Kidney glomerular epithelial cell (primary cell): Measurements from ENCODE around the gene NXPE3.
"Not testable (repeated sequence)": the region's sequence is repeated elsewhere in the genome, so short reads cannot be mapped to it uniquely, and the experiment has no call there.

Source experiments
- DNase-seq: peaks from one replicate; lab custom pipeline; 2025; lab: John Stamatoyannopoulos, UW

NXPE3 gene

DNA sequence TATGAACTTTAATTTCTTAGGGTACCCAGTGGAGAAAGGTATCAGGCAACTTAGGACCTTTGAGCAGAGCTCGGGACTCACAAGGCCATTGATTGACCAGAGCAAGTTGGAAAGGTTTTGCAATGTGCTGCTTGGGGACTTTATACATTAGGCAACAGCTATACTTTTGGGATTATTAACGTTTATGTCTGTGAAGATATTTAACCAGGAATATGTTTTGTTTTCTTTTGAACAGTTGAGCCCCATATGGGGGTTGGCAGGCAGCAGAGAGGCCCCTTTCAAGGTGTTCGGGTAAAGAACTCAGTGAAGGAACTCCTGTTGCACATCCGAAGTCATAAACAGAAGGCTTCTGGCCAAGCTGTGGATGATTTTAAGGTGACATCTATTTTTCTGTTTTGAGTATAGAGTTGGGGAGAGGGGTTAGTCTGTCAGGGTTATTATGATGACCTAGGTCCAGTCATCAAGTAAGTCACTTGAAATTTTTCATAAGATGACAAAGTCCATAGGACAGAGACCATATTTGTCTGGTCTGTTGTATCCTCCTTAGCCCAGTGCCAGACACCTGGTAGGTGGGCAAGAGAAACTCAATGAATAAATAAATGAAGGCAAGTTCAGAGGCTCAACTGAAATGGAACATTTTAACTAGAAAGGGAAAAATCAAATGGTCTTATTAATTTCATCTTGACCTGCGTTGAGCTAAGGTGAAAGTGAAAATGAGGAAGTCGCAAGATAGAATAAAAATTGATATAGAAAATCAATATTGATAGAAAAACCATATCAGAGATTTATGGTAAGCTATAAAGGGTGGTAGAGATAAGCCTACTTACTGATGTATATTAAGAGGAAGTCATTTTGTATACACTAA is 73.1 kb downstream of the NXPE3 start:
- DNase-seq, result no peak

DNA sequence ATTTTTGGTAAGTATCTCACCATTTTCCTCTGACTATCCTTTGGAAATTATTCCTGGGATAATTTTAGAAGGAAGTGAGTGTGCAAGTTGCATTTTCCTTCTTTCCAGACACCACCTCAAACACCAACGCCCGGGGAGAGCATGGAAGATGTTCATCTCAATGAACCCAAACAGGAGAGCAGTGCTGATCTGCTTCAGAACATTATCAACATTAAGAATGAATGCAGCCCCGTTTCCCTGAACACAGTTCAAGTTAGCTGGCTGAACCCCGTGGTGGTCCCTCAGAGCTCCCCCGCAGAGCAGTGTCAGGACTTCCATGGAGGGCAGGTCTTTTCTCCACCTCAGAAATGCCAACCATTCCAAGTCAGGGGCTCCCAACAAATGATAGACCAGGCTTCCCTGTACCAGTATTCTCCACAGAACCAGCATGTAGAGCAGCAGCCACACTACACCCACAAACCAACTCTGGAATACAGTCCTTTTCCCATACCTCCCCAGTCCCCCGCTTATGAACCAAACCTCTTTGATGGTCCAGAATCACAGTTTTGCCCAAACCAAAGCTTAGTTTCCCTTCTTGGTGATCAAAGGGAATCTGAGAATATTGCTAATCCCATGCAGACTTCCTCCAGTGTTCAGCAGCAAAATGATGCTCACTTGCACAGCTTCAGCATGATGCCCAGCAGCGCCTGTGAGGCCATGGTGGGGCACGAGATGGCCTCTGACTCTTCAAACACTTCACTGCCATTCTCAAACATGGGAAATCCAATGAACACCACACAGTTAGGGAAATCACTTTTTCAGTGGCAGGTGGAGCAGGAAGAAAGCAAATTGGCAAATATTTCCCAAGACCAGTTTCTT is 74.2 kb downstream of the NXPE3 start:
- no peak for DNase-seq

DNA sequence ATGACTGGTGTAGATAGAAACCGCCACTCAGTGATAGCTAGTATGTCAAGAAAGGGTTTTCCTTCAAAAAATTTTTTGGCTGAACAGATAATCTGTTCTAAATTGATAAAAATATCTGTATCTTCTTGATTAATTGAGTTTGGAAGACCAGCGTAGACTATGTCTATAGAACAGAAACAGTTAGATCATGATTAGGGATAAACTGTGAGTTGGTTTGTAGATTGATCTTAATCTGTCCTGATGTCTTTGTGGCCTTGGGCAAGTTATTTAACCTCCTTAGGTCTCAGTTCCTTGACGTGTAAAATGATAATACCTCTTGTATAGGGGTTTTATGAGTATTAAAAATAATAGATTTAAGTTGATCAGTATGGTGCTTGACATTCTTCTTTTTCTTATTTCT is 75.0 kb downstream of the NXPE3 start:
- no peak for DNase-seq

DNA sequence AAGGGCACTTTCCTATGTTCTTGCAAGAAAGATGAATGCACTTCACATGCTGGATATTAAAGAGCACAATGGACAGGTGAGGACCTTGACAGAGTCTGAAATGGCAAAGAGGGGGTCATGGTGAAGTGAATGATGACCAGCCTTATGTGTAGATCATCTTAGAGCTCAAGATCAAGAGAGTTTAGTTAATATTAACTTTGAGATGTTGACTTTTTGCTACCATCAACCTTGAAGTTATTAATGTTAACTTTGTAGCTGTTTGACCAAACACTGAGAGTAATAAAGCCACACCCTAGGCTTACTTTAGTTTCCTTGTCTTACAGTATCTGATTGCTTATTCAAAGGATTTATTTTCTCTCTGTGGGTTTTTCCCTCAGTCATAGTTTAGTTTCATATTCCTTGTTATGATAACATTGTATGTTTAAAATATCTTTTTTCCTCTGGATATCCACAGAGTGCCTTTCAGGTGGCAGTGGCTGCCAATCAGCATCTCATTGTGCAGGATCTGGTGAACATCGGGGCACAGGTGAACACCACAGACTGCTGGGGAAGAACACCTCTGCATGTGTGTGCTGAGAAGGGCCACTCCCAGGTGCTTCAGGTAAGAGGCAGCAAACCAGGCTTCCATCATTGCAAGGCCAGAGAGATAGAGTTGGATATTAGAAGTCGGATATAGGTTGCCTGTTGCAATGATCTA is 75.7 kb downstream of the NXPE3 start:
- peak; percentile 50 for DNase-seq

DNA sequence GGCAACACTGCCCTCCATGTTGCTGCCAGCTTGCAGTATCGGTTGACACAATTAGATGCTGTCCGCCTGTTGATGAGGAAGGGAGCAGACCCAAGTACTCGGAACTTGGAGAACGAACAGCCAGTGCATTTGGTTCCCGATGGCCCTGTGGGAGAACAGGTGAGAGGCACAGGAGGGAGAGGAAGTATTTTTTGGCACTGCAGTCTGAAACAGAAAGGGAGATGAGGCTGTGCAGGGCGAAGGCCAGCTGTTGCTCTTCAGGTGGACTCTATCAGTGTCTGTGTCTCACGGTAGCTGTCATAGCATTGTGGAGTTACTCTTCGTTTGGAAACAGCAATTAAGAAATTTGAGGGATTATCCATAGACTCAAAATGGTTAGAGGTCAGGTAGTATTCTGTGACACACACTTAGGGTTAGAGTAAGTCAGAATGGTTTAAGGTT is 78.3 kb downstream of the NXPE3 start:
- DNase-seq, result no peak

DNA sequence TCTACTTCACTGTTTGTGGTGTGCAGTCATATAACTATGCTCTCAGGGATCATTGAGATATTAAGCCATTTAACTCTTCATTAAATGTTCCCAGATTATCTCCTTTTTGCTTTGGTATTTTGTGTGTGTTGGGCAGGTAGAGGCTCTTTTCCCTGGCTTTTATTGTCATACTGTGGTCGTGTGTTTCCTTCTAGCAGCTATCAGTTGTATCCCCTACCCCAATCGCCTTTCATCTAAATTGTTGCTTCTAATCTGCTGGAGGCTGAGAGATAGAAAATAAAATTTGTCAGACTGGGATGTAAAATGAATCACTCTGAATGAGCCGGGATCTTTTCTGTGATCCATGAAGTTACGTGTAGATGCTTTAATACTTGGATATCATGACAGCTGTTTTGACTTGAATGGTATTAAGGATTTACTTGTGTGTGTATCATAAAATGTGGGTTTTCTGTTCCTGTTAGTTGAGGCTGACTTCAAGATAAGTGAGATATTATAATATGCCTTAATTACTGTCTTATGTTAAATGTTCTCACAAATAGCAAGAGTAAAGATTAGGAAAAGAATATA is 79.5 kb downstream of the NXPE3 start:
- DNase-seq, result no peak

DNA sequence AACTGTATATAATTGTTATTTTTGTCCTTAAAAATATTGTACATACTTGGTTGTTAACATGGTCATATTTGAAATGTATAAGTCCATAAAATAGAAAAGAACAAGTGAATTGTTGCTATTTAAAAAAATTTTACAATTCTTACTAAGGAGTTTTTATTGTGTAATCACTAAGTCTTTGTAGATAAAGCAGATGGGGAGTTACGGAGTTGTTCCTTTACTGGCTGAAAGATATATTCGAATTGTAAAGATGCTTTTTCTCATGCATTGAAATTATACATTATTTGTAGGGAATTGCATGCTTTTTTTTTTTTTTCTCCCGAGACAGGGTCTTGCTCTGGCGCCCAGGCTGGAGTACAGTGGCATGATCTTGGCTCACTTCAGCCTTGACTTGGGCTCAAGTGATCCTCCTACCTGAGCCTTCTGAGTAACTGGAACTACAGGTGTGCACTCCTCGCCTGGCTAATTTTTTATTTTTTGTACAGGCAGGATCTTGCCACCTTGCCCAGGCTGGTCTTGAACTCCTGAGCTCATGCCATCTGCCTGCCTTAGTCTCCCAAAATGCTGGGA is 81.0 kb downstream of the NXPE3 start:
- no peak for DNase-seq

DNA sequence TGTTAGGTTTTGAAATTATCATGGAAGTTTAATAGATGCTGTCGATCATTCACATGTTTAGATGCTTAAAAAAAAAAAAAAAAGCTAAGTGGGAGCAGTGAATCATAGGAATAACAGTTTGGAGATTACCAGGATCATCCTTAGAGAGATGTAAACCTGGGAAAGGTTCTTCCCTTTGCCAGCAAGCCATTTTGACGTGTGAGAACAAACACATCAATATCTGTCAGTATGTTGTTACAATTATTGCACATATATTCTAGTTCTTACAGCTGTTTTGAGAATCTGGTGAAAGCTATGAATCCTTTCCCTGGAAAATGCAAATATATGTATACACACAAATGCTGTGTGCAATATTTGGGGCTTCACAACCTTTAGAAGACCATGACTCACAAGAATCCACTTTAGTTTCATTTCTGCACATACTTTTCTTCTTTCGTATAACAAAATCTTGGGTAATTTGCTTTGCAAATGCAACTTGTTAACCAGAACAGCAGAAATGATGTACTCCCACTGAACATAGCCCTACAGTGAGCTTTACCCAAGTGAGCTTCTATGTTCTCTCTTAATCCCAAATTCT is 82.3 kb downstream of the NXPE3 start:
- DNase-seq, result no peak

DNA sequence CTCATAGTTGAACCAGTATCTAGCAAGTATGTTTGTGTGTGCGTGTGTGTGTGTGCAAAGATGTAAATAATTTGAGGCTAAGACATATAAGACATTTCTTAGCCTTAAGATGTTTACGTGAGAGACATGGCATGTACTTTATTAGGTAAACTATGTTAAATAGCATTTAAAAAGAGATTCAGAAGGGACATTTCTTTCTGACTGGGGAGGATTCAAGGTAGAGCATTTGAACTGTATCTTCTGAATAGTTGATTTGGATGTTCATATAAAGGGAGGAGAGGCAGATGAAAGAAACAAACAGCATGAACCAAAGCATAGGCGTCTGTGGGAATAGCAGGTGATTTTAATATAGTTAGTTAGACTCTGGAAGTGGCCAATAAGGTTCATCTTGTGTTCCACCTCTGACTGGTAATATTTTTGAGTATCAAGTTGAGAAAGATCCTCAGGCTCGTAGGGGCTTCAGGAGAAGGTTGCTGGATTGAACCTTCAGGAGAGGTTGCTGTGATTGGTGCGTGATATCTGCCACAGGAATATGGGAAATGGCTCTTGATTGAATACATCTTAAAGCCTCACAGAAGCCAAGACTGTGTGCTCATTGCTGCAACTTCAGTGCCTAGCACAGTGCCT is 82.9 kb downstream of the NXPE3 start:
- DNase-seq, result no peak

DNA sequence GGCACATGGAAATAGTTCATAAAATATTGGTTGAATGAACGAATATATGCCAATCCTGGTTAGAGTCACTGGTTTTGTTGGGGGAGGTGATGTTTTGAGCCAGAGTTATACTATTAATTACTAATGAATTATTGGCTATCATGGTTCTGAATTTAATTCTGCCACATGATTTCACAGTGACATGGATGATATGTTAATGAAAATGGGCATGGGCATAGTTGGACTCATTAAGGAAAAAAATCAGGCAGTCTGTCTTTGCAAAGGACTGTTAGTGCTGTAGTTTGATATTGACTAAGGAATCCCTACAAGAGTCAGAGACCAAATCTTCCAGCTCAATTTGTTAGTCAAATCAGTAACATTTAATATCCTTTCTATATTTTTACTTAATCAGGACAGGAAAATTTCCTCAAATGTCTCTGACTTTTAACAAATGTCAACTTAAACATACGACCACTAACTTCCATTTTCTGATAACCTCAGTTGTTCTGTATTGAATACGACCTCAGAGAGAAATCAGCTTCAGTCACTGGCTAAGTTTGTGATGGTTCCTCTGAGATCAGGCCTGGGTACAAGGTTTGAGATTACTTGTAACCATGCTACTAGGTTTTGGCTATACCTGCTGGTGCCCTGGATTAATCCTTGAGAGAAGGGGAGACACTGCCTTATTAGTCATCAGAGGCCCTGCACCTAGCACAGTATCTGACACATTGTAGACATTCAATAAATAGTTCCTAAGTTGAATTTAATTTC is 83.6 kb downstream of the NXPE3 start:
- DNase-seq, result no peak

DNA sequence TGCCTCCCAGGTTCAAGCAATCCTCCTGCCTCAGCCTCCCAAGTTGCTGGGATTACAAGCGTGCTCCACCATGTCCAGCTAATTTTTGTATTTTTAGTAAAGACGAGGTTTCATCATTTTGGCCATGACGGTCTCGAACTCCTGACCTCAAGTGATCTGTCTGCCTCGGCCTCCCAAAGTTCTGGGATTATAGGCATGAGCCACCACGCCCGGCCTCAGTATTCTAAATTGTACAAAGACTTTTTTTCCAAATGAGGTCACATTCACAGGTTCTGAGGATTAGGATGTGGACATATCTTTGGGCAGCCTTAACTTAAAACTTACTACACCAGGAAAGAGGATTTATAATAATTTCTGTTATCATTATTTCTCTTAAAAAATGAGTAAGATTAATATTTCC is 85.9 kb downstream of the NXPE3 start:
- not testable (repeated sequence) for DNase-seq

DNA sequence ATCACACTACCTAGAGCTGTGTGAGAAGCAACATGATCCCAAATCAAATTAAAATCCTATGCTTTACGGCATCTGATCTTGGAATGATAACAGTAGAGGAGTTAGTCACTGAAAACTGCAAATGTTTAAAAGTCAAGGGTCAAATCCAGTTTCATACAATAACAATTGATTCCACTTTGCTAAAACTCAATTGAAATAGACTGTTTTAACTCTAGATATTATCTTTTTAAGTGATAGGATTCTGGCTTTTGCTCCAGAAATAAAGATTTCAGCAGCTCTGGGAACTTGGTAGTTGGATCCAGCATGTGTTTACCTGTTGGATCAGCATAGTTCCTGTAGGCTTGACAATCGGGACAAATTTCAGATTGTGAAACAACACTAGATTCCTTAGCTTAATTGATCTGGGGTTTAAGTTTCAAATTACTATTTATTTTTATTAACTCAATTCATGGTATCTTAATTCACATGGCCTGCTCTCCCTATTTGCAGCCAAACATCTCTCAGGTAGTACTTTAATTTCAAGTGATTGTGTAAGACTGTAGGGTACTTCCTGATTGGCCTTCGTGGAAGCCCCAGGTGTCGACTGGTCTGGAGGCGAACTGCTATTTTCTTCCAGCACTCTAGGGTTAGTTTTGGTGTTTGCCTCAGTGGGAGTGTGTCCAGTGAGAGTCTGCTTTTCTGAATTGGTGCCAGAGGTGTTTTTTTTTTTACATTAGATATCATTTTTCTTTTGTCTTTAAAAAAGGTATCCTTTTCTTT is 86.9 kb downstream of the NXPE3 start:
- DNase-seq, result no peak

DNA sequence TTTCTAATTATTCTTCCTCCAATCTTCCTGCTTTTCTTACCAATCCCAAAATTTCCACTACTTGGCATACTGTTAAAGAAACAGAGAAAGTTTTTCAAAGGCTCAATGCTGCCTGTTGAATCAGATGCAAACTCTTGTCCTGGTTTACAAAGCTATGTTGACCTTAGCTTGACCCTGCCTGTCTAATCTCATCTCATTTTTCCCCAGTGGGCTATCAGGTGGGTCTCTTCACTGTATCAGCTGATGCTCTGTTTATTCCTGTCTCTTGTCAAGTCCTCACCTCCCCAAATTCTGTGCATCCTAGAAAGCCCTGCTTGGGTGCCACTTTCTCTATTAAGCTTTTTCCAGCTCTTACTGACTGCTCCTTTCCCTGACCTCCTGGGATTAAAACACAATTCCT is 88.5 kb downstream of the NXPE3 start:
- no peak for DNase-seq

DNA sequence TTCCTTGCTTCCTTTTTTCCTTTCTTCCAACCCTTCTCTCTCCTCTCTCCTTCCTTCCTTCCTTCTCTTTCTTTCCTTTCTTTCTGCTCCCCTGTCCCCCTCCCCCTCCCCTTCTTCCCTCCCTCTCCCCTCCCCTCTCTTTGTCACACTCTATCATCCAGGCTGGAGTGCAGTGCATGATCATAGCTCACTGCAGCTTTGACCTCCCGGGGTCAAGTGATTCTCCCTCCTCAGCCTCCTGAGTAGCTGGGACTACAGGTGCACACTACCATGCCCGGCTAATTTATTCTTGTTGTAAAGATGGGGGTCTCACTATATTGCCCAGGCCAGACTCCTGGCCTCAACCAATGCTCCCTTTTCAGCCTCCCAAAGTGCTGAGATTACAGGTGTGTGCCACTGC is 89.0 kb downstream of the NXPE3 start:
- DNase-seq, result no peak

DNA sequence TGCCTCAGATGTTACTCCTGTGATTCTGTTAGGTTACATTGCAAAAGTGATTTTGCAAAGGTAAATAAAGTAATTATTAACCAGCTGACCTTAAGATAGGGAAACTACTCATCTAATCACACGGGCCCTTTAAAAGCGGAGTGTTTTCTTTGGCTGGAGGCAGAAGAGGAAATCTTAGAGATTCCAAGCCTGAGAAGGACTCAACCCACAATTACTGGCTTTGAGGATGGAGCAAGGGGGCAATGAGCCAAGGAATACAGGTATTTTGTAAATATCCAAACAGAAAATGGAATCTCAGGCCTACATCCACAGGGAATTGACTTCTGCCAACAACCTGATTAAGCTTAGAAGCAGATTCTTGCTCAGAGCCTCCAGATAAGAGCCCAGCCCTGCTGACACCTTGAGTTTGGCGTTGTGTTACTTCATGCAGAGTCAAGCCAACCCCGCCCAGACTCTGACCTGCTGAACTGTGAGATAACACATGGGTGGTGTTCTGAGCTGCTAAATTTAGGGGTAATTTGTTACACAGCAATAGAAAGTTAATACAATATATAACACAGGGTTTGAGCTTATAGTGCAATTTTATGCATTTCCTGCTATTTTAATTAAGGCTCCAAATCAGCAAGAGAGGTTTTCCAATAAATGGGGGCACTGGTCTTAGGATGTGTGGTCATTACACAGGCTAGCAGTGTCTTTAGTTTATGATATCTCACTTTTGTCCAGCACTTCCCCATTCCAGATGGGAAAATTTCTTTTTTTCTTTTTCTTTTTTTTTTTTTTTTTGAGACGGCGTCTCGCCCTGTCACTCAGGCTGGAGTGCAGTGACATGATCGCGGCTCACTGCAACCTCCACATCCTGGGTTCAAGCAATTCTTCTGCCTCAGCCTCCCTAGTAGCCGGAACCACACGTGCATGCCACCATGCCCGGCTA is 89.8 kb downstream of the NXPE3 start:
- peak; percentile 76 for DNase-seq

DNA sequence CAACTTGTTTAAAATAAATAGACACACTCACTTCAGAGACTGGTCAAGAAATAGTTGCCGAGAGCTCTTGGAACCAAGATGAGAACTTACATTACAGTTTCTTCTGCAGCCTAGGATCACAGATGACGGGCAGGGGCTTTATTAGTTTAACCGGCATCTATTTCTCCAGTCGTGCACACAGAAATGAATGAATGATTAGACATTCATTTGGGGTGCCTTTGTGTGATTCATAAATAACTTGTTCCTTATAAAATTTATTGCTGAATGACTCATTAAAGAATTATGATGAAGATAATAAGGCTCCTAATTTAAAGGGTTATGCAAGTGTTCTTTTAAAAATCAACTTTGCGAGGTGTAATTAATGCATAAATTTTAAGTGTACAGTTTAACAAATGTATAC is 91.1 kb downstream of the NXPE3 start:
- DNase-seq, result no peak

DNA sequence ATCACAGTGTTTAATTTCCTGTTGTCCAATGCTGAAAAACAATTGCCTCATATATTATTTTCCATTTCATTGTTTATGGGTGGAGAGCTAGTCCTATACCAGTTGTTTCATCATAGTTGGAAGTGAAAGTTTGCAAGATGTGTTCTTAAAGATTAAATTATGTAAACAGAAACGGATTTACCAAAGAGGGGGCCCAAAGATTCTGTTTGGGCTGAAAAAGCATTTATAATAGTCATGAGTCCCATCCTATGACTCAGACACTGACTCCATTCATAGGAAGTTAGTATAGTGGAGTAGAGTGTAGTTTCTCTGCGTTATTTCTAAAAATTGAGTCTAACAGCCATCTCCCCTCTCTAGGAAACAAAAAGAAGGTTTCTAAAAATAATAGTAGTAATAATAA is 94.6 kb downstream of the NXPE3 start:
- no peak for DNase-seq

DNA sequence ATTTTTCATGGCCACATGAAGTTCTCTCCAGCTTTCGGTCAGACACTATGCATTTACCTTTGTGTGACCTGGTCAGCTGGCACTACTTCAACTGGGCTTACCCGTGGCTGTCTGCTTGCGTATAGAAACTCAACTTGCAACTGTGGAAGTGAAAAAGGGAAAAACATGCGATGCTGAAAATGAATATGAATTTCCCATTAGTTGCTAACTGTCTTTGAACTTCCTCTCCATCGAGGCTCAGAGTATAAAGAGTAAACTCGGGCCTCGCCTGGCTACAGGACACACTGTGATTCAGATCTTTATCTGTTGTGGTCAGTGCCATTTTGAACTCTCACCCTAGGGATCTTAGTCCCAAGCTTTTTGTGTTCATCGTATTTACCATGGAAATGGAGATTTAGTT is 97.1 kb downstream of the NXPE3 start:
- no peak for DNase-seq
